HUES6 (cell line): Measurements from ENCODE around the gene OR4C6.

Experiments used
- H3K27ac ChIP-seq: 2 replicates; pipeline ENCODE4 v1.7.0; 2013; ENCODE audit warnings: low read depth, mild to moderate bottlenecking, low read length, inconsistent platforms
- H3K27me3 ChIP-seq: 2 replicates; pipeline ENCODE4 v1.6.1; 2013; ENCODE audit warnings: low read length; ENCODE audit not compliant: control insufficient read depth, insufficient read depth
- H3K36me3 ChIP-seq: 2 replicates; pipeline ENCODE4 v1.6.1; 2013; ENCODE audit warnings: low read length; ENCODE audit not compliant: control insufficient read depth, insufficient read depth
- H3K4me1 ChIP-seq: 2 replicates; pipeline ENCODE4 v1.6.1; 2013; ENCODE audit warnings: low read length; ENCODE audit not compliant: control insufficient read depth, insufficient read depth
- H3K4me3 ChIP-seq: 2 replicates; pipeline ENCODE4 v1.5.1; 2013; ENCODE audit warnings: low read depth, low read length
- H3K9ac ChIP-seq: one replicate; pipeline ENCODE4 v1.6.1; 2013; ENCODE audit warnings: mild to moderate bottlenecking, low read length
- H3K9me3 ChIP-seq: 2 replicates; pipeline ENCODE4 v1.6.1; 2013; ENCODE audit warnings: low read depth, low read length; ENCODE audit not compliant: control insufficient read depth, insufficient read depth

Gene OR4C6

GRCh38 chr11:55661901-55662300, at the start of gene OR4C6:
Gene OR4C6, plus strand, starts transcription at chr11:55662201. Its CDS starts 2,966 bp downstream, at chr11:55665167.
- H3K4me3 ChIP-seq: no peak within 1 kb of the TSS
- H3K9me3 ChIP-seq: peaks cover 45% of the 10 kb centered on the region; the same call in 1 of the 2 replicates
- H3K36me3 ChIP-seq: no peaks in the 10 kb centered on the region
- H3K27ac ChIP-seq: no peak within 1 kb of the TSS
- H3K27me3 ChIP-seq: no peaks in the 10 kb centered on the region; the same call in 1 of the 2 replicates
- no peak within 1 kb of the TSS for H3K9ac ChIP-seq
- H3K4me1 ChIP-seq: no peaks in the 10 kb centered on the region

- H3K27ac ChIP-seq: no peak overlapping the region
These were observed 37.5 kb upstream of the OR4C6 start for GRCh38 chr11:55624531-55624930.

GRCh38 chr11:55634813-55635212, 27.2 kb upstream of the OR4C6 start, which contains the start of gene OR4P4:
Gene OR4P4, plus strand, starts transcription at chr11:55635113.
- H3K9me3 ChIP-seq: peaks cover 27% of the 10 kb centered on the region; the same call in 1 of the 2 replicates
- H3K27ac ChIP-seq: no peak within 1 kb of the TSS
- H3K36me3 ChIP-seq: no peaks in the 10 kb centered on the region
- no peak within 1 kb of the TSS for H3K4me3 ChIP-seq
- no peaks in the 10 kb centered on the region for H3K4me1 ChIP-seq
- no peaks in the 10 kb centered on the region for H3K27me3 ChIP-seq
- no peak within 1 kb of the TSS for H3K9ac ChIP-seq

More at GRCh38 chr11:55624531-55624930, 37.5 kb upstream of the OR4C6 start:
- no peaks in the 10 kb centered on the region for H3K4me1 ChIP-seq
- H3K36me3 ChIP-seq: no peaks in the 10 kb centered on the region
- H3K27me3 ChIP-seq: no peaks in the 10 kb centered on the region
- H3K4me3 ChIP-seq: no peak overlapping the region
- H3K9me3 ChIP-seq: peaks cover 20% of the 10 kb centered on the region; the same call in 1 of the 2 replicates
- H3K9ac ChIP-seq: no peak overlapping the region

- no peak within 1 kb of the TSS for H3K27ac ChIP-seq
- no peak within 1 kb of the TSS; the same call in 1 of the 2 replicates for H3K4me3 ChIP-seq
- H3K4me1 ChIP-seq: no peaks in the 10 kb centered on the region
- peaks cover 37% of the 10 kb centered on the region; the same call in 1 of the 2 replicates for H3K9me3 ChIP-seq
- H3K36me3 ChIP-seq: no peaks in the 10 kb centered on the region
- H3K27me3 ChIP-seq: no peaks in the 10 kb centered on the region
- H3K9ac ChIP-seq: no peak within 1 kb of the TSS
These were observed 14.0 kb upstream of the OR4C6 start, which contains the start of gene OR4S2 for GRCh38 chr11:55648027-55648426. Gene OR4S2, plus strand, starts transcription at chr11:55648327. Its CDS starts 2,577 bp downstream, at chr11:55650904.

- peaks cover 54% of the 10 kb centered on the region; the same call in 1 of the 2 replicates for H3K9me3 ChIP-seq
- no peak overlapping the region for H3K4me3 ChIP-seq
These were observed 9.4 kb upstream of the OR4C6 start for GRCh38 chr11:55652560-55652959.

GRCh38 chr11:55655096-55655495, 6.9 kb upstream of the OR4C6 start:
- H3K4me1 ChIP-seq: no peaks in the 10 kb centered on the region
- no peak overlapping the region for H3K9ac ChIP-seq
- no peaks in the 10 kb centered on the region; the same call in 1 of the 2 replicates for H3K27me3 ChIP-seq
- no peak overlapping the region for H3K4me3 ChIP-seq
- peaks cover 54% of the 10 kb centered on the region; the same call in 1 of the 2 replicates for H3K9me3 ChIP-seq
- no peaks in the 10 kb centered on the region for H3K36me3 ChIP-seq
- H3K27ac ChIP-seq: no peak overlapping the region

More at GRCh38 chr11:55652560-55652959, 9.4 kb upstream of the OR4C6 start:
- no peaks in the 10 kb centered on the region for H3K4me1 ChIP-seq
- H3K27me3 ChIP-seq: no peaks in the 10 kb centered on the region; the same call in 1 of the 2 replicates
- no peak overlapping the region for H3K9ac ChIP-seq
- H3K36me3 ChIP-seq: no peaks in the 10 kb centered on the region
- no peak overlapping the region for H3K27ac ChIP-seq

- no peaks in the 10 kb centered on the region; the same call in 1 of the 2 replicates for H3K27me3 ChIP-seq
- H3K9me3 ChIP-seq: peaks cover 54% of the 10 kb centered on the region; the same call in 1 of the 2 replicates
- no peak overlapping the region for H3K4me3 ChIP-seq
- H3K36me3 ChIP-seq: no peaks in the 10 kb centered on the region
- no peaks in the 10 kb centered on the region for H3K4me1 ChIP-seq
- H3K27ac ChIP-seq: no peak overlapping the region
- no peak overlapping the region for H3K9ac ChIP-seq
These were observed 3.9 kb upstream of the OR4C6 start for GRCh38 chr11:55658031-55658573.

- Histone ChIP-seq H3K27ac (no peak overlapping the region), H3K27me3 (no peaks in the 10 kb centered on the region; the same call in 1 of the 2 replicates), H3K9ac (no peak overlapping the region), H3K4me3 (no peak overlapping the region), H3K9me3 (peaks cover 54% of the 10 kb centered on the region; the same call in 1 of the 2 replicates), H3K36me3 (no peaks in the 10 kb centered on the region), H3K4me1 (no peaks in the 10 kb centered on the region)
These were observed 3.4 kb upstream of the OR4C6 start for GRCh38 chr11:55658608-55659007.

GRCh38 chr11:55669376-55669775, 7.4 kb downstream of the OR4C6 start:
- Histone ChIP-seq H3K27ac (no peak overlapping the region), H3K27me3 (no peaks in the 10 kb centered on the region; the same call in 1 of the 2 replicates), H3K9me3 (peaks cover 46% of the 10 kb centered on the region; the same call in 1 of the 2 replicates), H3K4me3 (no peak overlapping the region), H3K9ac (no peak overlapping the region), H3K4me1 (no peaks in the 10 kb centered on the region), H3K36me3 (no peaks in the 10 kb centered on the region)

- Histone ChIP-seq H3K27me3 (no peaks in the 10 kb centered on the region; the same call in 1 of the 2 replicates), H3K4me3 (no peak overlapping the region), H3K27ac (no peak overlapping the region), H3K9me3 (peaks cover 39% of the 10 kb centered on the region; the same call in 1 of the 2 replicates), H3K36me3 (no peaks in the 10 kb centered on the region), H3K9ac (no peak overlapping the region), H3K4me1 (no peaks in the 10 kb centered on the region)
These were observed 11.9 kb downstream of the OR4C6 start for GRCh38 chr11:55673860-55674259.

GRCh38 chr11:55697817-55698216, 35.8 kb downstream of the OR4C6 start:
- no peaks in the 10 kb centered on the region for H3K36me3 ChIP-seq
- H3K9me3 ChIP-seq: peaks cover 33% of the 10 kb centered on the region; the same call in 1 of the 2 replicates
- no peak overlapping the region for H3K9ac ChIP-seq

More at GRCh38 chr11:55697817-55698216, 35.8 kb downstream of the OR4C6 start:
- Histone ChIP-seq H3K27ac (no peak overlapping the region), H3K4me1 (no peaks in the 10 kb centered on the region), H3K27me3 (no peaks in the 10 kb centered on the region), H3K4me3 (no peak overlapping the region)
